ENCODE measurements around the gene MOB3B. TPM values are rescaled to one million over a fixed set of nuclear protein-coding genes. Genes with fewer than 3 reads are reported as not detected.

MOB3B gene
- total RNA-seq, 2 experiments from 2014 or later: 0.05 to 0.13 TPM

- Mint-ChIP-seq H3K9me3 (no peaks in the 10 kb centered on the region), H3K27ac (no peak overlapping the region), H3K4me3 (no peak overlapping the region), H3K36me3 (ENCODE audit: low read depth) (no peaks in the 10 kb centered on the region), H3K27me3 (peaks cover 24% of the 10 kb centered on the region), H3K4me1 (no peaks in the 10 kb centered on the region)
- DNase-seq: no peak
- CTCF ChIA-PET: no interaction called here
- POLR2A ChIA-PET: no interaction called here
Measured at GRCh38 chr9:27387722-27388121, 141.9 kb downstream of the MOB3B start.

GRCh38 chr9:27386571-27387091, 143.0 kb downstream of the MOB3B start:
- Mint-ChIP-seq H3K36me3 (ENCODE audit: low read depth) (no peaks in the 10 kb centered on the region), H3K4me3 (no peak overlapping the region), H3K27me3 (peaks cover 29% of the 10 kb centered on the region), H3K9me3 (no peaks in the 10 kb centered on the region), H3K4me1 (no peaks in the 10 kb centered on the region), H3K27ac (no peak overlapping the region)
- DNase-seq: no peak
- ChIA-PET POLR2A (no interaction called here), CTCF (no interaction called here)

GRCh38 chr9:27385606-27386322, 143.8 kb downstream of the MOB3B start:
- Mint-ChIP-seq H3K4me3 (no peak overlapping the region), H3K27me3 (peaks cover 30% of the 10 kb centered on the region), H3K36me3 (ENCODE audit: low read depth) (no peaks in the 10 kb centered on the region), H3K4me1 (peaks cover 1% of the 10 kb centered on the region), H3K27ac (no peak overlapping the region), H3K9me3 (no peaks in the 10 kb centered on the region)
- POLR2A ChIA-PET: no interaction called here
- CTCF ChIA-PET: no interaction called here
- DNase-seq: no peak

- H3K36me3 Mint-ChIP-seq (ENCODE audit: low read depth): no peaks in the 10 kb centered on the region
- CTCF ChIA-PET: no interaction called here
- H3K4me1 Mint-ChIP-seq: peaks cover 8% of the 10 kb centered on the region
- DNase-seq: no peak
- H3K27ac Mint-ChIP-seq: no peak overlapping the region
- POLR2A ChIA-PET: no interaction called here
- no peak overlapping the region for H3K4me3 Mint-ChIP-seq
- H3K27me3 Mint-ChIP-seq: peaks cover 29% of the 10 kb centered on the region
- no peaks in the 10 kb centered on the region for H3K9me3 Mint-ChIP-seq
Measured at GRCh38 chr9:27384262-27385014, 145.2 kb downstream of the MOB3B start.

GRCh38 chr9:27383524-27383923, 146.1 kb downstream of the MOB3B start:
- CTCF ChIA-PET: no interaction called here
- peaks cover 26% of the 10 kb centered on the region for H3K27me3 Mint-ChIP-seq
- no peak overlapping the region for H3K4me3 Mint-ChIP-seq
- H3K4me1 Mint-ChIP-seq: peaks cover 17% of the 10 kb centered on the region
- no peaks in the 10 kb centered on the region for H3K9me3 Mint-ChIP-seq
- no peaks in the 10 kb centered on the region for H3K36me3 Mint-ChIP-seq (ENCODE audit: low read depth)
- no peak overlapping the region for H3K27ac Mint-ChIP-seq
- POLR2A ChIA-PET: no interaction called here
- no peak for DNase-seq

- Mint-ChIP-seq H3K27me3 (peaks cover 29% of the 10 kb centered on the region), H3K36me3 (ENCODE audit: low read depth) (no peaks in the 10 kb centered on the region), H3K27ac (no peak overlapping the region), H3K4me1 (peaks cover 22% of the 10 kb centered on the region), H3K9me3 (no peaks in the 10 kb centered on the region), H3K4me3 (no peak overlapping the region)
- DNase-seq: no peak
- POLR2A ChIA-PET: no interaction called here
- CTCF ChIA-PET: no interaction called here
Measured at GRCh38 chr9:27382975-27383374, 146.6 kb downstream of the MOB3B start.

- no peak overlapping the region for H3K27ac Mint-ChIP-seq
- H3K9me3 Mint-ChIP-seq: no peaks in the 10 kb centered on the region
- peaks cover 25% of the 10 kb centered on the region for H3K4me1 Mint-ChIP-seq
- ChIA-PET POLR2A (no interaction called here), CTCF (no interaction called here)
- no peaks in the 10 kb centered on the region for H3K36me3 Mint-ChIP-seq (ENCODE audit: low read depth)
- H3K27me3 Mint-ChIP-seq: peaks cover 32% of the 10 kb centered on the region
- DNase-seq: no peak
- H3K4me3 Mint-ChIP-seq: no peak overlapping the region
Measured at GRCh38 chr9:27382308-27382707, 147.3 kb downstream of the MOB3B start.

- Mint-ChIP-seq H3K4me3 (peak overlapping the region; percentile 2), H3K9me3 (no peaks in the 10 kb centered on the region), H3K4me1 (peaks cover 28% of the 10 kb centered on the region), H3K36me3 (ENCODE audit: low read depth) (no peaks in the 10 kb centered on the region), H3K27ac (no peak overlapping the region), H3K27me3 (peaks cover 31% of the 10 kb centered on the region)
- peak; percentile 69 for DNase-seq
- CTCF ChIA-PET: interaction anchor here (1.5 kb wide), 1 partner anchor 15 kb away, joined by 6 read pairs; no protein-coding TSS in a partner anchor
- POLR2A ChIA-PET: no interaction called here
Measured at GRCh38 chr9:27379311-27380251, 150.0 kb downstream of the MOB3B start.

GRCh38 chr9:27377811-27378456, 151.7 kb downstream of the MOB3B start:
- H3K36me3 Mint-ChIP-seq (ENCODE audit: low read depth): no peaks in the 10 kb centered on the region
- H3K4me3 Mint-ChIP-seq: no peak overlapping the region
- ChIA-PET POLR2A (interaction anchor here (0.9 kb wide), 1 partner anchor 120 kb away, joined by 3 read pairs; no protein-coding TSS in a partner anchor), CTCF (interaction anchor here (0.8 to 1.0 kb wide), 2 partner anchors 45 to 151 kb away, joined by 3 read pairs; partner anchors contain the start of gene MOB3B)
- peaks cover 28% of the 10 kb centered on the region for H3K4me1 Mint-ChIP-seq
- no peak overlapping the region for H3K27ac Mint-ChIP-seq
- no peaks in the 10 kb centered on the region for H3K9me3 Mint-ChIP-seq
- no peak for DNase-seq
- peaks cover 31% of the 10 kb centered on the region for H3K27me3 Mint-ChIP-seq

GRCh38 chr9:27377147-27377807, 152.3 kb downstream of the MOB3B start:
- Mint-ChIP-seq H3K36me3 (ENCODE audit: low read depth) (no peaks in the 10 kb centered on the region), H3K9me3 (no peaks in the 10 kb centered on the region), H3K4me3 (no peak overlapping the region), H3K27ac (no peak overlapping the region), H3K4me1 (peaks cover 28% of the 10 kb centered on the region), H3K27me3 (peaks cover 31% of the 10 kb centered on the region)
- DNase-seq: no peak
- POLR2A ChIA-PET: no interaction called here
- CTCF ChIA-PET: no interaction called here

- Mint-ChIP-seq H3K27ac (no peak overlapping the region), H3K36me3 (ENCODE audit: low read depth) (no peaks in the 10 kb centered on the region), H3K4me3 (no peak overlapping the region), H3K4me1 (peaks cover 14% of the 10 kb centered on the region), H3K27me3 (peaks cover 43% of the 10 kb centered on the region), H3K9me3 (no peaks in the 10 kb centered on the region)
- ChIA-PET POLR2A (no interaction called here), CTCF (no interaction called here)
- DNase-seq: no peak
Measured at GRCh38 chr9:27373851-27374250, 155.8 kb downstream of the MOB3B start.

- H3K27me3 Mint-ChIP-seq: peaks cover 44% of the 10 kb centered on the region
- CTCF ChIA-PET: no interaction called here
Measured at GRCh38 chr9:27372615-27373014, 157.0 kb downstream of the MOB3B start.

More at GRCh38 chr9:27372615-27373014, 157.0 kb downstream of the MOB3B start:
- POLR2A ChIA-PET: no interaction called here
- Mint-ChIP-seq H3K9me3 (no peaks in the 10 kb centered on the region), H3K4me3 (no peak overlapping the region), H3K4me1 (peaks cover 5% of the 10 kb centered on the region), H3K27ac (no peak overlapping the region), H3K36me3 (ENCODE audit: low read depth) (no peaks in the 10 kb centered on the region)
- no peak for DNase-seq

Data from activated CD4-positive, alpha-beta memory T cell treated with anti-CD3 and anti-CD28 coated beads, Interleukin-2, amount 10 ng/mL, durations not matched to agents 7 days and 5 days (primary cell).